Keratinocyte (primary cell): ENCODE measurements around the gene SNCAIP.

Source experiments
- EZH2 ChIP-seq: IDR thresholded peaks from one replicate; pipeline ENCODE4 v1.6.1; 2012; ENCODE audit warnings: inconsistent platforms, mild to moderate bottlenecking, low read length, moderate library complexity
- TF ChIP-seq, protein P1 (sequence below), 3 experiments: IDR thresholded peaks in 1 of 3; conservative IDR thresholded peaks in 1 of 3; optimal IDR thresholded peaks in 1 of 3; 2 replicates in 2 of 3; 3 replicates in 1 of 3; pipeline versions ENCODE3 to v1.5.1; 2011; ENCODE audit warnings: low read length in 3 of 3, mild to moderate bottlenecking in 3 of 3, moderate library complexity in 2 of 3, control low read depth in 1 of 3, inconsistent platforms in 1 of 3; ENCODE audit not compliant: insufficient read depth in 2 of 3; ENCODE audit errors: extremely low read depth in 1 of 3

DNA sequence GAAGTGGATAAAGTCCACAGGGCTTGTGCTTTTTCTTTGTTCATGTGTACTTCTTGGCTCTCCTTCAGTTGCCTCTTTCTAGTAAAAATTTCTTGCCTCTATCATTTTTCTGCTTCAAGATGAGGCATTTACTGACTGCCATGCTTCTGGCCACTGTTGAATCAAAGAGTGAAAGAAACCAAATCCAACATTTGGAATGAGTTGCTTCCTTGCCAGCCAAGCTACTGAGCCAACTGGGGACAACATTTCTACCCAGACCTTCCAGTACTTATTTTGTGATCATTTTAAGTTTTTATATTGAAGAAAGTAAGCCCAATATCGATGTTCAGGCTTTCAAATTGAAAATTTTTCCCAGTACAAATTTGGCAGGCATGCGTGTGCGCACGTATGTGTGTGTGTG is 73.2 kb downstream of the SNCAIP start:
- TF ChIP-seq, protein P1, sequence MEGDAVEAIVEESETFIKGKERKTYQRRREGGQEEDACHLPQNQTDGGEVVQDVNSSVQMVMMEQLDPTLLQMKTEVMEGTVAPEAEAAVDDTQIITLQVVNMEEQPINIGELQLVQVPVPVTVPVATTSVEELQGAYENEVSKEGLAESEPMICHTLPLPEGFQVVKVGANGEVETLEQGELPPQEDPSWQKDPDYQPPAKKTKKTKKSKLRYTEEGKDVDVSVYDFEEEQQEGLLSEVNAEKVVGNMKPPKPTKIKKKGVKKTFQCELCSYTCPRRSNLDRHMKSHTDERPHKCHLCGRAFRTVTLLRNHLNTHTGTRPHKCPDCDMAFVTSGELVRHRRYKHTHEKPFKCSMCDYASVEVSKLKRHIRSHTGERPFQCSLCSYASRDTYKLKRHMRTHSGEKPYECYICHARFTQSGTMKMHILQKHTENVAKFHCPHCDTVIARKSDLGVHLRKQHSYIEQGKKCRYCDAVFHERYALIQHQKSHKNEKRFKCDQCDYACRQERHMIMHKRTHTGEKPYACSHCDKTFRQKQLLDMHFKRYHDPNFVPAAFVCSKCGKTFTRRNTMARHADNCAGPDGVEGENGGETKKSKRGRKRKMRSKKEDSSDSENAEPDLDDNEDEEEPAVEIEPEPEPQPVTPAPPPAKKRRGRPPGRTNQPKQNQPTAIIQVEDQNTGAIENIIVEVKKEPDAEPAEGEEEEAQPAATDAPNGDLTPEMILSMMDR (optimal IDR thresholded peaks at IDR 0.05 in 1 of 3, IDR thresholded peaks at IDR 0.05 in 1 of 3, conservative IDR thresholded peaks at IDR 0.05 in 1 of 3; ENCODE audit: extremely low read depth in 1 of 3, insufficient read depth in 2 of 3, low read length in 3 of 3): no peak
- TF ChIP-seq EZH2: no peak
